Measurements from ENCODE around the gene ZNRF1. TPM values are rescaled to one million over a fixed set of nuclear protein-coding genes. Genes with fewer than 3 reads are reported as not detected.
A peak's percentile ranks its signal among the peaks of the same experiment; 100 is the strongest.

ZNRF1 gene
- total RNA-seq, 1 donor, result 20.7 TPM

DNA sequence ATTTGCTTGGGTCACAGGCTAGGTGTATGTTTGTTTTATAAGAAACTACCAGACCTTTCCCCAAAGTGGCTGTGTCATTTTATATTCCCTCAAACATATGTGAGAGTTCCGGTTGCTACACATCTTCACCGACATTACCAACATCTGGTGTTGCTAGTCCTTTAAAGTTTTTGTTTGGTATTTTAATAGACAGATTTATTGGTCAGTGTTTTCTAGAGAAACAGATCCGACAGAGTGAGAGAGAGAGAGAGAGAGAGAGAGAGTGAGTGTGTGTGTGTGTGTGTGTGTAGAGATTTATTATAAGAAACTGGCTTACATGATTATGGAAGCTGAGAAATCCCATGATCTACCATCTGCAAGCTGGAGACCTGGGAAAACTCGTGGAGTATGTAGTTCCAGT is 86.7 kb downstream of the ZNRF1 start:
- TF ChIP-seq, protein P1, sequence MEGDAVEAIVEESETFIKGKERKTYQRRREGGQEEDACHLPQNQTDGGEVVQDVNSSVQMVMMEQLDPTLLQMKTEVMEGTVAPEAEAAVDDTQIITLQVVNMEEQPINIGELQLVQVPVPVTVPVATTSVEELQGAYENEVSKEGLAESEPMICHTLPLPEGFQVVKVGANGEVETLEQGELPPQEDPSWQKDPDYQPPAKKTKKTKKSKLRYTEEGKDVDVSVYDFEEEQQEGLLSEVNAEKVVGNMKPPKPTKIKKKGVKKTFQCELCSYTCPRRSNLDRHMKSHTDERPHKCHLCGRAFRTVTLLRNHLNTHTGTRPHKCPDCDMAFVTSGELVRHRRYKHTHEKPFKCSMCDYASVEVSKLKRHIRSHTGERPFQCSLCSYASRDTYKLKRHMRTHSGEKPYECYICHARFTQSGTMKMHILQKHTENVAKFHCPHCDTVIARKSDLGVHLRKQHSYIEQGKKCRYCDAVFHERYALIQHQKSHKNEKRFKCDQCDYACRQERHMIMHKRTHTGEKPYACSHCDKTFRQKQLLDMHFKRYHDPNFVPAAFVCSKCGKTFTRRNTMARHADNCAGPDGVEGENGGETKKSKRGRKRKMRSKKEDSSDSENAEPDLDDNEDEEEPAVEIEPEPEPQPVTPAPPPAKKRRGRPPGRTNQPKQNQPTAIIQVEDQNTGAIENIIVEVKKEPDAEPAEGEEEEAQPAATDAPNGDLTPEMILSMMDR (IDR thresholded peaks at IDR 0.05; ENCODE audit: insufficient read depth, low read depth, low read length), result no peak
- no peak overlapping the region for H3K4me3 ChIP-seq (ENCODE audit: low read depth, low read length)
- peak; percentile 93 for DNase-seq (ENCODE audit: low read depth)

DNA sequence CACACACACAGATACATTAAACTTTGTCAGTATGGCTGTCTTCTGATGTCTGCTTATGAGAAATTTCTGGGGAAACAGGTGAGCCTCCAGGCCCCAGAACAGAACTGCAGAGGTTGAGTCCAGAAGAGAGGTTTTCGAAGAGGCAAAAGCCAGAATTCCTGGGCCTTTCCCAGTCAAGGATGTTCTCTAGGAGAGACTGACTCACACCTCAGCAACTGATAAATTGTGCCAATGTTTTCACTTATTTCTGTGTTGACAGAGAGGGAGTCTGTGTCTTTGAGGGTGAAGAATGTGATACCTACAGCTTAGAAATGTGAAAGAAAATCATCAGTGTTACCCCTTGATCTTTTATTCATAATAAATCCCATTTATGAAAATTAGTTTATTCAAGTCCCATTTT is 87.5 kb downstream of the ZNRF1 start:
- peak; percentile 39 for DNase-seq (ENCODE audit: low read depth)

DNA sequence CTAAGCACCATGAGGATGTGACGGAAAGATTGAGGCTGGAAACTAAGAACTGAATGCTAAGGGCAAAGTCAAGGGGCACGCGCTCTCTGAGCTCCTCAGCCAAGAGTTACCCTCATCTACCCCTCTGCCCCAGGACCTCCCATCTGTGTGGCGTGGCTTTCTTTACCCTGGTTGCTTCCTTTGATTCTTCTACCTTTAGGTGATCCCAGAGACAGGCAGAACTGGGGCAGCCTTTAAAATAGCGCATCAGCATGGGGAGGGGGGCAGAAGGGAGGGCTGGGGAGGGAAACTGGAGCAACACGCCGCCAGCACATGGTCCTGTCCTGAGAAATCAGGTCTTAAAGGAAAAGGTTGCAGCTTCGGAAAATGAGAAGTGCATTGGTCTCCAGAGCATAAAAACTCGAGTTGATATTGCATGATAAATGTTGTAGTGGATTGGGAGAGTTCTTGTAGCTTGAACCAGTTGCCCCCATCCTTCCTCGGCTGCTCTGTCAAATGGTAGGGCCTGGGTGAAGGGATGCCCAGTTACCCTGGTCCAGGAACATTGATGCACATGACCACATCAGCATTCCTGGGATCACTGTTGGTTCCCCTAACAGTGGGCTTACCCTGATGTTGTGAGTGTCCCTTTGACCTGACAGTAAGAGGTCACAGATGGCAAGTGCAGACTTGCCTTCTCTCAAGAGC is 88.0 kb downstream of the ZNRF1 start:
- no peak overlapping the region for H3K4me3 ChIP-seq (ENCODE audit: low read depth, low read length)
- TF ChIP-seq, protein P1 (IDR thresholded peaks at IDR 0.05; ENCODE audit: insufficient read depth, low read depth, low read length), result no peak
- no peak for DNase-seq (ENCODE audit: low read depth)

More for the DNA sequence above, 87.5 kb downstream of the ZNRF1 start:
- no peak overlapping the region for H3K4me3 ChIP-seq (ENCODE audit: low read depth, low read length)
- TF ChIP-seq, protein P1 (IDR thresholded peaks at IDR 0.05; ENCODE audit: insufficient read depth, low read depth, low read length), result no peak

DNA sequence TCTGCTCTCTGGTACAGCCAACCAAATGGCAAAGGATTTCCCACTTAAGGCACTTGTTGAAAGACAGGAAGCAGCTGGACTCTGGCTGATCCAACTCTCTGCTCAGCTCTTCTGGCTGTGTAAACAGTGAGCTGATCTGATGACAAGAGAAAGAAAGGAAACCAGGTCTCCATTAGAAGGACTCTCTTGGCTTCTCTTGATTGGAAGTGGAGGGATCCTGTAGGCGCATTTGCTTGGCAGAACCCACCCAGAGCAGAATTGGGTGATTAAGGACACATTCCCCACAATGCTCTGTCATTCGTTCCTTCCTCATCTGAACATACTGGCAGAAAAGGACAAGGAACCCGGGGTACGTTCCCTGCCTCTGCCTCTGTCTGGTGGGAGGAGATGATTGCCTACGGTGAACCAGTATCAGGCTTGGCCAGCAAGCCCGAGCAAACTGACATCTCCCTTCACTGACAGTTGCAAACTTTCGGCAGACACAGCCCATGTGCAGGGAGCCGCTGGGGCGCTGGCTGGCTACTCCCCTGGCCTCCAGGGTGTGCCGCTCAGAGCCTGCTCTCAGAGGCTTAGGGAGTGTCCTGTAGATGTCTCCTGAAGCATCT is 88.7 kb downstream of the ZNRF1 start:
- H3K4me3 ChIP-seq (ENCODE audit: low read depth, low read length), result peak overlapping the region; percentile 38
- TF ChIP-seq, protein P1 (IDR thresholded peaks at IDR 0.05; ENCODE audit: insufficient read depth, low read depth, low read length), result no peak
- DNase-seq (ENCODE audit: low read depth), result peak; percentile 96

DNA sequence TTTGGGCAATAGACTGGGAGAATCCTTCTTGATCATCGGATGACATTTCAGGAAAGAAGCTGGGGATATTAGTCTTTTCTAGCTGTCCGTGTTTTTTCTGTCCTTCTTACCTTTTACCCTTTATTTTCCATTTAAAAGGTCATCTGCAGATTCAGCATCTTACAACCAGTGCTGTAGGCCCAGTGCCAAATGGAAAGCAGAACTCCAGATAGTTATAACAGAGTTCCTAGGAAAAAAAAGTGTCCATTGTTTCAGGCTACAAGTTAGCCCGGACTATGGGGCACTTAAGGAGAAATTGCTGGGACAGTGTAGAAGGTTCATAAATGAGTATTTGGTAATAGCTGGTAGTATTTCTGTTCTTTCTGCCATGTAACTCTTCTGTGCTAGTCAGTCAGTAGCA is 89.4 kb downstream of the ZNRF1 start:
- DNase-seq (ENCODE audit: low read depth), result no peak
- no peak overlapping the region for H3K4me3 ChIP-seq (ENCODE audit: low read depth, low read length)
- TF ChIP-seq, protein P1 (IDR thresholded peaks at IDR 0.05; ENCODE audit: insufficient read depth, low read depth, low read length), result no peak

DNA sequence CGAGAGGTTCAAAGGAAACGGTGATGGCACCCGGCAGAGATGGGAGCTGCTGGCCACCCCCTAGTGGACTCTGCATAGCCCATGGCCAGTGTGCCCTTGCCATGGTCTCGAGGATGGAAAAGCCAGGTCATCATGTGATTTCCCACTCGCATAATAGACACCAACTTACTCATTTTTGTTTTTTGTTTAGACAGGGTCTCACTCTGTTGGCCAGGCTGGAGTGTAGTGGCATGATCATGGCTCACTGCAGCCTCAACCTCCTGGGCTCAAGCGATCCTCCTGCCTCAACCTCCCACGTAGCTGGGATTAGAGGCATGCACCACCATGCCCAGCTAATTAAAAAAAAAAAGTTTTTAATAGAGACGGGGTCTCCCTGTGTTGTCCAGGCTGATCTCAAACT is 90.1 kb downstream of the ZNRF1 start:
- DNase-seq (ENCODE audit: low read depth), result no peak
- TF ChIP-seq, protein P1 (IDR thresholded peaks at IDR 0.05; ENCODE audit: insufficient read depth, low read depth, low read length), result no peak
- H3K4me3 ChIP-seq (ENCODE audit: low read depth, low read length), result no peak overlapping the region
